ENCODE measurements around the gene PRAC2. TPM values are rescaled to one million over a fixed set of nuclear protein-coding genes. Genes with fewer than 3 reads are reported as not detected.

The PRAC2 gene
- not detected for total RNA-seq

DNA sequence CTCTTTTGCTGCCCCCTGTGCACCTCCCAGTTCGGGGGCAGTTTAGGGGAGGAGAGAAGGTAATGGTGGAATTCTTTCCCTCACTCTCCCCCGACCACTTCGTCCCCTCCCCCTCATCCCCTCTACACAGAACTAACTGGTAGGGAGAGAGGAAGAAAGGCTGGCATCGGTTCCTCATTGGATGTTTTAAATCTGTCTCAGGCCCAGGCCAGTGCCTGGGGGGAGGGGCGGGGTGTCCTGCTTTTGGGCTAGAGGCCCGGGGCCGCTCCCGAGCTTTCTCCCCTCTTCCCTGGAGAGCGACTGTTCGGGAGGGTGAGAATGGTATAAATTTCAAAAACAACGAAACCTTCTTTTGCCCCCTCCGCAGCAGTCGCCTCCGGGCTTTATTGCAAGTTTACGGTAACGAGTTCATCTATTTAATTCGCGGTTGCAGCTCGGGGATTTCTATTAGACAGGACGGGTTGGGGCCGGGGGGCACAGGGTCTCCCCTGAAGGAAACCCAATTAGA lies at the start of gene PRAC2:
Gene PRAC2 (plus strand): TSS at position 271 of the 508 bp plus-strand sequence. CDS start 1,226 bp downstream, outside the sequence.
- CTCF ChIA-PET = interaction anchor here (0.8 to 4.6 kb wide), 26 partner anchors 11 to 310 kb away, joined by 3 to 56 read pairs (median 8); partner anchors contain the start of genes HOXB5 and TTLL6
- Mint-ChIP-seq H3K9me3 (ENCODE audit: low read depth) (no peaks in the 10 kb centered on the region), H3K27me3 (peaks cover 96% of the 10 kb centered on the region), H3K4me1 (peaks cover 31% of the 10 kb centered on the region), H3K4me3 (peak within 1 kb of the TSS; percentile 12), H3K36me3 (peaks cover 3% of the 10 kb centered on the region), H3K27ac (peak within 1 kb of the TSS; percentile 66)
- ATAC-seq = no peak
- no peak for DNase-seq

DNA sequence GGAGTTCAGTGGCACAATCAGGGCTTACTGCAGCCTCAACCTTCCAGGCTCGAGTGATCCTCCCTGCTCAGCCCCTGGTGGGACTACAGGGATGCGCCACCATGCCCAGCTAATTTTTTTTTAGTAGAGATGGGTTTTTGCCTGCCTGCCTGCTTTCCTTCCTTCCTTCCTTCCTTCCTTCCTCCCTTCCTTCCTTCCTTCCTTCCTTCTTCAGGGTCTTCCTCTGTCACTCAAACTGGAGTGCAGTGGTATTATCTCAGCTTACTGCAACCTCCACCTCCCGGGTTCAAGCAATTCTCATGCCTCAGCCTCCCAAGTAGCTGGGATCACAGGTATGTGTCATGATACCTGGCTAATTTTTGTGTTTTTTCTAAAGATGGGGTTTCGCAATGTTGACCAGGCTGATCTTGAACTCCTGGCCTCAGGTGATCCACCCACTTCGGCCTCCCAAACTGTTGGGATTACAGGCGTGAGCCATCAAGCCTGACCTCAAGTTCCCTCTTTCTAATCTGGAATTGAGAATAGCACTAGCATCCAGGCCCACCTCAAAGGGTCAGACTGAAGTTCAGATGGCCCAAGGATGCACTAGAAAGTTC lies 45.9 kb upstream of the PRAC2 start:
- H3K4me1 Mint-ChIP-seq = peaks cover 13% of the 10 kb centered on the region
- no peaks in the 10 kb centered on the region for H3K9me3 Mint-ChIP-seq (ENCODE audit: low read depth)
- no peak overlapping the region for H3K27ac Mint-ChIP-seq
- no peak overlapping the region for H3K4me3 Mint-ChIP-seq
- ATAC-seq (no peak), DNase-seq (no peak)
- no peaks in the 10 kb centered on the region for H3K36me3 Mint-ChIP-seq
- CTCF ChIA-PET = interaction anchor here (0.8 to 3.0 kb wide), 11 partner anchors 9 to 356 kb away, joined by 3 to 31 read pairs (median 7); partner anchors contain the start of gene PRAC2
- peaks cover 62% of the 10 kb centered on the region for H3K27me3 Mint-ChIP-seq

DNA sequence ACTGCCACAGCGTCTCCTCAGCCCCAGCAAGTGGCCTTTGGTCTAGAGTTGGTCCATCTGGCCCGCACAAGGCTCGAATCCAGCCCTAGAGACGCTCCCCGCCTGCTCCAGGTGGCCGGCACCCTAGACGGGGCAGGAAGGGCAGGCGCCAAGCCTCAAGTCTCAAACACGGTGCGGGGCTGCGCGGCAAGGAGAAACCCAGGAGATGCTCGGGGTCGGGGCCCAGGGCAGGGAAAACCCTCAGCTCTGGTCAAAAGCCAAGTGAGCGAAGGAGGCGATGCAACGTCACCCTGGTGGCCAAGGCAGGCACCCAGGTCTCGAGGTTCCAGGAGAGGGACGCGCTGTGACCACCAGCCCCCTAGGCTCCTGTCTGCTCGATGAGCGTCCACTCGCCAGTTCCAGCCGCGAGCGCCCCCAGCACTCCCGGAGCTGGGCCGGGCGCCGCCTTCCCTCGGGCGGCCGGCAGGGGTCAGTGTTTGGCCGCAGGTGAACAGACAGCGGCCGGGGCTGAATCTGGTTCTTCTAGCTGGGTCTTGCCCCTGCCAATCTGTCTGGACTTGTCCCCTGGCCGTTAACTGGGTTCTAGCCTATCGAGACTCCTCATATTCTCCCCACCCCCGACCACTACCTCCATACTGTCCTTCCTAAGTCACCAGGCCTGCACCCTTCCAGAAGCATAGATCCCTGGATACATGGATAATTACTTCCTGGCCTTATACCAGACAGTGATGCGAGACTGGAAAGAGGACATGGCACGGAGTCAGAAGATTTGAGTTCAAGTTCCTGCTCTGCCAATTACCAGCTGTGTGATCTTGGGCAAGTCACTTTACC lies 44.6 kb upstream of the PRAC2 start:
- Mint-ChIP-seq H3K27me3 (peaks cover 59% of the 10 kb centered on the region), H3K9me3 (ENCODE audit: low read depth) (no peaks in the 10 kb centered on the region), H3K4me1 (peaks cover 13% of the 10 kb centered on the region), H3K4me3 (no peak overlapping the region), H3K36me3 (no peaks in the 10 kb centered on the region), H3K27ac (no peak overlapping the region)
- ATAC-seq = peak; percentile 98
- CTCF ChIA-PET = interaction anchor here (0.6 to 10.4 kb wide), 75 partner anchors 8 to 598 kb away, joined by 3 to 59 read pairs (median 5); partner anchors contain the start of genes ATP5MC1, CALCOCO2, HOXB13 and HOXB9
- DNase-seq = peak; percentile 78

DNA sequence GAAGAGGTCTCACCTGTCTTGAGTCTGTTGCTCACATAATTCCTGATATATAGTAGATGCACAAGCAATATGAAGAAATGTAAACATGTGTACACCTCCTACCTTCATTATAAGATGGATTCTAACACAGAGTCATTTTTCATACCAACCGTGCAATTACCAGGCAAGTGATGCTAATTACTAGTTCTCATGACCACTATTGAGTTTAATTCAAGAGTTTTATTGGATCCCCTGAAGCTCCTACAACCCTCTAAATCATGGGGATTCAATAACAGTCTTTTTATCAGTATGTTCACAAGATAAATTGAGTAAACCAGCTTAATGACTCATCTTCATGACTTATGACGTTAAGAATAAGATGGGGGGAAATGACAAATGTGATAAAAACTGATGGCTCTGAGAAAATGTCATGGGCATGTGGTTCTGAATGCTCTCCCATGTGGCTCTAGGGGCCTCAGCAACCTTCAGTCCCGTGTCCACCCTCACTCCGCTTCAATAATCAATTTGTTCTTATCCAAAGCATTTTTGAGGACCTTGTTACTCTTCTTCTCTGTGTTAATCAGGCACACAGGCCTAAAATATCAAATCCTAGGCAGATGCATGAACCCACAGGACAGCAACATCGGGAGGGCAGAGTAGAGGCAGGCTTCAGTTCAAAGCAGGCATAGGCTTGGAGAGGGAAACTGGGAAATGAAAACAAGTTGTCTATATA lies 43.4 kb upstream of the PRAC2 start:
- no peaks in the 10 kb centered on the region for H3K9me3 Mint-ChIP-seq (ENCODE audit: low read depth)
- H3K4me1 Mint-ChIP-seq = peaks cover 13% of the 10 kb centered on the region
- peaks cover 62% of the 10 kb centered on the region for H3K27me3 Mint-ChIP-seq
- CTCF ChIA-PET = interaction anchor here (0.5 to 10.4 kb wide), 61 partner anchors 8 to 597 kb away, joined by 3 to 59 read pairs (median 6); partner anchors contain the start of genes HOXB13, HOXB9, PRAC2 and TTLL6
- DNase-seq = no peak
- H3K36me3 Mint-ChIP-seq = no peaks in the 10 kb centered on the region
- H3K27ac Mint-ChIP-seq = no peak overlapping the region
- no peak for ATAC-seq
- H3K4me3 Mint-ChIP-seq = no peak overlapping the region

DNA sequence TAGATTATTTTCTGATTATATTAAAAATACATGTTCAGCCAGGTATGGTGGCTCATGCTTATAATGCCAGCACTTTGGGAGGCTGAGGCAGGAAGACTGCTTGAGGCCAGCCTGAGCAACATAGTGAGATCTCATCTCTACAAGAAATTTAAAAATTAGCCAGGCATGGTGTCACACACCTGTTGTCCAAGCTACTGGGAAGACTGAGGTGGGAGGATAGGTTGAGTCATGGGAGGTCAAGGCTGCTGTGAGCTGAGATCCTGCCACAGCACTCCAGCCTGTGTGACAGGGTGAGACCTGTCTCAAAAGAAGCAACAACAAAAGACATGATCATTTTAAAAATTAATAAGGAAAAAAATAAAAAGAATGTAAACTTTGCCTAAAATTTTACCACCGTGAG lies 41.4 kb upstream of the PRAC2 start:
- Mint-ChIP-seq H3K27ac (no peak overlapping the region), H3K4me1 (peaks cover 13% of the 10 kb centered on the region), H3K9me3 (ENCODE audit: low read depth) (no peaks in the 10 kb centered on the region), H3K27me3 (peaks cover 44% of the 10 kb centered on the region), H3K36me3 (no peaks in the 10 kb centered on the region), H3K4me3 (no peak overlapping the region)
- CTCF ChIA-PET = interaction anchor here (0.8 to 10.4 kb wide), 7 partner anchors 11 to 660 kb away, joined by 3 to 59 read pairs (median 6); no protein-coding TSS in a partner anchor
- DNase-seq = no peak
- no peak for ATAC-seq

DNA sequence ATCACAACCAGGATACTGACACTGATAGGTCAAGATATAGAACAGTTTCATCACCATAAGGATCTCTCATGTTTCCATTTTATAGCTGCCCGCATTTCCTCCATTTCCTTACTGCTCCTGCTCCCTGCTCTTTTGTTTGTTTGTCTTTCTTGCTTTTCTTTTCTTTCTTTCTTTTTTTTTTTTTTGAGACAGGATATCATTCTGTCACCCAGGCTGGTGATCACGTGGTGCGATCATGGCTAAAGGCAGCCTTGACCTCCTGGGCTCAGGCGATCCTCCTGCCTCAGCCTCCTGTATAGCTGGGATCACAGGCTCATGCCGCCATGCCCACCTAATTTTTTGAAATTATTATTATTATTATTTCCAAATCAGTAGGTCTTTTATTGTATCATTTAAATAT lies 32.3 kb upstream of the PRAC2 start:
- Mint-ChIP-seq H3K4me3 (no peak overlapping the region), H3K9me3 (ENCODE audit: low read depth) (no peaks in the 10 kb centered on the region)

DNA sequence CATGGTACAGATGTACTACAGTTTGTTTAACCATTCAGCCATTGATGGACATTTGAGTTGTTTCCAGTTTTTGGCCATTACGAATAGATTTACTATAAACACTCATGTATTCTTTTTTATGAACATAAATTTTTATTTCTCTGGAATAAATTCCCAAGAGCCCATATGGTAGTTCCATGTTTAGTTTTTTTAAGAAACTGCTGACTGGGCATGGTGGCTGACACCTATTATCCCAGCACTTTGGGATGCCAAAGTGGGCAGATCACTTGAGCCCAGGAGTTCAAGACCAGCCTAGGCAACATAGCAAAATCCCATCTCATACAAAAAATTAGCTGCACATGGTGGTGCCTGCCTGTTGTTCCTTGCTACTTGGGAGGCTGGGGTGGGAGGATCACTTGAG lies 30.9 kb upstream of the PRAC2 start:
- DNase-seq = no peak
- H3K4me1 Mint-ChIP-seq = no peaks in the 10 kb centered on the region
- no peaks in the 10 kb centered on the region for H3K36me3 Mint-ChIP-seq
- CTCF ChIA-PET = interaction anchor here (0.8 to 1.9 kb wide), 2 partner anchors 13 to 98 kb away, joined by 5 to 8 read pairs; no protein-coding TSS in a partner anchor
- ATAC-seq = no peak
- H3K27ac Mint-ChIP-seq = no peak overlapping the region
- no peaks in the 10 kb centered on the region for H3K9me3 Mint-ChIP-seq (ENCODE audit: low read depth)
- peaks cover 49% of the 10 kb centered on the region for H3K27me3 Mint-ChIP-seq
- H3K4me3 Mint-ChIP-seq = no peak overlapping the region

More for the DNA sequence above, 32.3 kb upstream of the PRAC2 start:
- Mint-ChIP-seq H3K27ac (no peak overlapping the region), H3K36me3 (no peaks in the 10 kb centered on the region), H3K27me3 (peaks cover 38% of the 10 kb centered on the region), H3K4me1 (no peaks in the 10 kb centered on the region)
- CTCF ChIA-PET = no interaction called here
- no peak for ATAC-seq
- no peak for DNase-seq

DNA sequence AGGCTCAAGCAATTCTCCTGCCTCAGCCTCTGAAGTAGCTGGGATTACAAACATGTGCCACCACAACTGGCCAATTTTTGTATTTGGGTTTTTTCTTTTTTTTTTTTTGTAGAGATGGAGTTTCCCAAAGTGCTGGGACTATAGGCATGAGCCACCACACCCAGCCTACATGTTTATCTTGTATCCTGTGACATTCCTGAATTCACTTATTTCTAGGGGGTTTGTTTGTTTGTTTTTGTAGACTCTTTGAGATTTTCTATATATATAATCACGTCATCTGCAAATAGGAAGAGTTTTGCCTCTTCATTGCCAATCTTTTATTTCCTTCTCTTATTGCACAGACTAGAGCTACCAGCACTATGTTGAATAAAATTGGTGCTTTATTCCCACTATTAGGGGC lies 29.8 kb upstream of the PRAC2 start:
- no peak for ATAC-seq
- no peaks in the 10 kb centered on the region for H3K36me3 Mint-ChIP-seq
- H3K27ac Mint-ChIP-seq = no peak overlapping the region
- no peak overlapping the region for H3K4me3 Mint-ChIP-seq
- no peaks in the 10 kb centered on the region for H3K9me3 Mint-ChIP-seq (ENCODE audit: low read depth)
- peaks cover 58% of the 10 kb centered on the region for H3K27me3 Mint-ChIP-seq
- no peaks in the 10 kb centered on the region for H3K4me1 Mint-ChIP-seq
- no peak for DNase-seq
- CTCF ChIA-PET = interaction anchor here (1.9 kb wide), 1 partner anchor 14 kb away, joined by 8 read pairs; no protein-coding TSS in a partner anchor

DNA sequence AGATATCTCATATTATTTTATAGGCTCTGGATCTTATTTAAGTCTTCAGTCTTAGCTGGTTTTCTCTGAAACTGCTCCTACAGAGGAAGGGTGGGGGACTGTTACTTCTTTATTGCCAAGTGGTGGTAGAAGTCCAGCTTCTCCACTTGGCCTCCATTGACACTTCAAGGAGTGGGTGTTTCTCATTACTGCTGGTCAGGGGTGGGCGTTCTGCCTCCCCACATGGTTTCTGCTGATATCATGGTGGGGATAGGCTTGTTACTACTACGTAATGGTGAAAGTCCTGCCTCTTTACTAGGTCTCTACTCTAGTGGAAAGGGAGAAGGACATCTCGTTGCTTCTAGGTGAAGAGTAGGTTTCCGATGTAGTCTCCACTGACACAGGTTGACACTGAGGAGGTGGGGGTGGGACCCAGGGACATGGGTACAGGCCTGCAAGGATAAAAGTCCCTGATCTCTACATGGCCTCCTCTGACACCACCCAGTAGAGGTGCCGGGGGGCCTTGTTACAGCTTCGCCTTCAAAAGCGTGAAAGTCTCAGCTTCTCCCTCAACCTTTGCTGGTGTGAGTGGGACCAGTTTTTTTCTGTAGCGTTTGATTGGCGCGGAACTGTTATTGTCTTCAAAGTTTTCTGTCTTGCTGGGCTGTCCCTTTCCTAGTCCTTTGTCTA lies 21.0 kb upstream of the PRAC2 start:
- Mint-ChIP-seq H3K27ac (no peak overlapping the region), H3K4me1 (no peaks in the 10 kb centered on the region), H3K4me3 (no peak overlapping the region), H3K27me3 (peaks cover 61% of the 10 kb centered on the region), H3K9me3 (ENCODE audit: low read depth) (no peaks in the 10 kb centered on the region), H3K36me3 (no peaks in the 10 kb centered on the region)
- no peak for DNase-seq
- CTCF ChIA-PET = interaction anchor here (1.2 to 1.5 kb wide), 2 partner anchors 177 to 330 kb away, joined by 3 to 6 read pairs; no protein-coding TSS in a partner anchor
- ATAC-seq = no peak

DNA sequence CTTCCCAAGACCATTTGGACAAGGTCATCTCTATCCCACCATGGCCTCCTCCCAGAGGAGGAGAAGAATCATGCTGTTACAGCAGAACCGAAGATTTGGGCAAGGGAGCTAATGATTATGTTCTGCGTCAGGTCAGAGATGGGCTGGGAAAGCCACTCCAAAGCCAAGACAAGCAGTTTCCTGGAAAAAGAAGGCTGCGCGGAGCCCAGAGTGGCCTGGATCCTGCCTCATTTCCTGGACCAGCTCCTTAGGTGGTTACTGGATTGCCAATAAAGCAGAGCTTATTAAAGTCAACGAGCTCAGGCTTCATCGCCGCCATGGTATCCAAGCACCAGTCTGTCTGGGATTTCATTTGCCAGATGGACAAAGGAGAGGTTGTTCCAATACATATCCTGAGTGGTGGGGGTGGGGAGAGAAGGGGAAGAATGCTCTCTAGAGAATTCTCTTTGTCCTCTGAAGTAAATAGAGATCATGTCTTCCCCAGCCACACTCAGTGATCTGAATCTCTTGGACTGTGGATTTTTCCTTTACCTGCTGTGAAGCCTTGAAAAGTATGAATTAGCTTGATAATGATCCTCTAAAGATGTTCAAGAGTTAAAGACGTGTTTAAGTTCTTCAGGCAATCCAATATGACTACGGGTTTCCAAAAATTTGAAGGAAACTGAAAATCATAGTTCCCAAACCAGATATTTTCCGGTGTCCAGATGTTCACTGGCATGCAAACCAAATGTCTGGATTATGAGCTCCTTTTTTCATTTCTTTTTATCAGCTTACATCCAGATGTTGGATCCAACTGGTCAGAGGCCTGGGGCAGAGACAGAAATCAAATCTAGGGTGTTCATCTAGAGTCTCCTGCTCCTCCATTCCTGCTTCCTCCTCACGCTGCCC lies 18.4 kb upstream of the PRAC2 start:
- peaks cover 73% of the 10 kb centered on the region for H3K27me3 Mint-ChIP-seq
- H3K36me3 Mint-ChIP-seq = no peaks in the 10 kb centered on the region
- H3K4me1 Mint-ChIP-seq = no peaks in the 10 kb centered on the region
- no peak overlapping the region for H3K4me3 Mint-ChIP-seq
- H3K9me3 Mint-ChIP-seq (ENCODE audit: low read depth) = no peaks in the 10 kb centered on the region
- CTCF ChIA-PET = interaction anchor here (0.7 to 2.1 kb wide), 5 partner anchors 19 to 64 kb away, joined by 3 to 7 read pairs (median 5); no protein-coding TSS in a partner anchor
- H3K27ac Mint-ChIP-seq = no peak overlapping the region
- no peak for ATAC-seq
- no peak for DNase-seq

DNA sequence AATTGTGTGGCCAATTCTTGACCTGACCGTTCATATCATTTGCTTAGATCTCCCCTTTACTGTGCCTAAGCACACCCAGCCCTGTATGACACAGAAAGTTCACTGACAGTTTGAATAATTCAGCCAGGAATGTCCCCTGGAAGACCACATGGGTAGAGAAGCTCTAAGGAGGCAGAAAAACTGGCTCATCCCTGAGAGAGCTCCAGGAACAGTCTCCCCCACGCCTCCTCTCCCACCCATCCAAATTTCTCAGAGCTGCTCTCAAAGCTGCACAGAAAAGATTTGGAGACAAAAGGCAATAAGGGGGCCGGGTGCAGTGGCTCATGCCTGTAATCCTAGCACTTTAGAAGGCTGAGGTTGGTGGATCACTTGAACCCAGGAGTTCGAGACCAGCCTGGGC lies 11.9 kb upstream of the PRAC2 start:
- Mint-ChIP-seq H3K27ac (no peak overlapping the region), H3K9me3 (ENCODE audit: low read depth) (no peaks in the 10 kb centered on the region), H3K4me1 (no peaks in the 10 kb centered on the region), H3K27me3 (peaks cover 72% of the 10 kb centered on the region), H3K36me3 (no peaks in the 10 kb centered on the region), H3K4me3 (no peak overlapping the region)
- CTCF ChIA-PET = interaction anchor here (1.2 to 1.5 kb wide), 2 partner anchors 30 to 75 kb away, joined by 3 to 4 read pairs; no protein-coding TSS in a partner anchor
- DNase-seq (no peak), ATAC-seq (no peak)

Data from activated CD8-positive, alpha-beta memory T cell treated with anti-CD3 and anti-CD28 coated beads, Interleukin-2, amount 10 ng/mL, durations not matched to agents 7 days and 5 days (primary cell).